GM12865 (cell line): ENCODE results near the gene PGBD5.

Experiments used
- DNase-seq: peaks from one replicate; pipeline ENCODE4 v3.0.0; 2010; ENCODE audit warnings: low read depth
- H3K4me3 ChIP-seq: 2 replicates; pipeline ENCODE4 v1.5.1; 2011; ENCODE audit warnings: mild to moderate bottlenecking, low read depth, low read length, control low read depth
- CTCF ChIP-seq: IDR thresholded peaks from 2 replicates; pipeline ENCODE4 v1.5.1; 2011; ENCODE audit warnings: low read length, control low read depth, low read depth, inconsistent platforms; ENCODE audit not compliant: insufficient read depth; ENCODE audit errors: missing control alignments

Gene PGBD5

GRCh38 chr1:230356869-230357794 is 69.0 kb downstream of the PGBD5 start:
- no peak for DNase-seq
- TF ChIP-seq CTCF = no peak
- H3K4me3 ChIP-seq = no peak overlapping the region

- TF ChIP-seq CTCF = no peak
- H3K4me3 ChIP-seq = no peak overlapping the region
- no peak for DNase-seq
These were observed 69.9 kb downstream of the PGBD5 start for GRCh38 chr1:230356190-230356589.

- no peak for DNase-seq
- TF ChIP-seq CTCF = no peak
- no peak overlapping the region for H3K4me3 ChIP-seq
These were observed 70.5 kb downstream of the PGBD5 start for GRCh38 chr1:230355594-230355993.

GRCh38 chr1:230355128-230355527 is 71.0 kb downstream of the PGBD5 start:
- TF ChIP-seq CTCF = no peak
- no peak for DNase-seq
- no peak overlapping the region for H3K4me3 ChIP-seq

- no peak overlapping the region for H3K4me3 ChIP-seq
- DNase-seq = no peak
- no peak for TF ChIP-seq CTCF
These were observed 72.1 kb downstream of the PGBD5 start for GRCh38 chr1:230354005-230354404.

GRCh38 chr1:230352537-230352936 is 73.6 kb downstream of the PGBD5 start:
- DNase-seq = no peak
- no peak for TF ChIP-seq CTCF
- no peak overlapping the region for H3K4me3 ChIP-seq

GRCh38 chr1:230351983-230352382 is 74.1 kb downstream of the PGBD5 start:
- no peak overlapping the region for H3K4me3 ChIP-seq
- TF ChIP-seq CTCF = no peak
- DNase-seq = no peak
